Liver (tissue), 3 donors: Measurements from ENCODE around the gene GPALPP1.

Experiments used
- ATF3 ChIP-seq: IDR thresholded peaks from 2 replicates; pipeline ENCODE4 v1.6.1; 2016; ENCODE audit warnings: antibody characterized with exemption
- EGR1 ChIP-seq, 2 donors: IDR thresholded peaks; 2 replicates each; pipeline ENCODE4 v1.6.1; 2016 to 2018; ENCODE audit warnings: antibody characterized with exemption in 2 of 2, low read depth in 2 of 2
- JUND ChIP-seq, 2 donors: IDR thresholded peaks; 2 replicates each; pipeline ENCODE4 v1.6.1; 2016; ENCODE audit warnings: antibody characterized with exemption in 2 of 2
- RAD21 ChIP-seq, 2 donors: IDR thresholded peaks; 2 replicates each; pipeline ENCODE4 v1.6.1; 2016; ENCODE audit warnings: antibody characterized with exemption in 2 of 2, mild to moderate bottlenecking in 2 of 2
- REST ChIP-seq: IDR thresholded peaks from 2 replicates; pipeline ENCODE4 v1.6.1; 2016; ENCODE audit warnings: antibody characterized with exemption, mild to moderate bottlenecking
- SP1 ChIP-seq: IDR thresholded peaks from 2 replicates; pipeline ENCODE4 v1.6.1; 2018; ENCODE audit warnings: antibody characterized with exemption, mild to moderate bottlenecking
- YY1 ChIP-seq: IDR thresholded peaks from 2 replicates; pipeline ENCODE4 v1.6.1; 2016; ENCODE audit warnings: antibody characterized with exemption, mild to moderate bottlenecking
- ZBTB33 ChIP-seq: IDR thresholded peaks from 2 replicates; pipeline ENCODE4 v1.6.1; 2016; ENCODE audit warnings: antibody characterized with exemption
- TF ChIP-seq, protein P1 (sequence below): fragments of 150-350 bp; IDR thresholded peaks from 2 replicates; pipeline ENCODE4 v1.5.1; 2017; ENCODE audit warnings: improper control_type of control experiment, low read depth, low read length; ENCODE audit not compliant: missing input control
- donor health status: healthy.
- donor health status: healthy.

- TF ChIP-seq RAD21 (IDR thresholded peaks at IDR 0.05) (peak; percentile 92 to 93), REST (no peak), ATF3 (no peak), JUND (IDR thresholded peaks at IDR 0.05) (no peak), YY1 (no peak), SP1 (no peak), EGR1 (IDR thresholded peaks at IDR 0.05; ENCODE audit: low read depth in 2 of 2) (no peak), ZBTB33 (no peak)
- TF ChIP-seq, protein P1, sequence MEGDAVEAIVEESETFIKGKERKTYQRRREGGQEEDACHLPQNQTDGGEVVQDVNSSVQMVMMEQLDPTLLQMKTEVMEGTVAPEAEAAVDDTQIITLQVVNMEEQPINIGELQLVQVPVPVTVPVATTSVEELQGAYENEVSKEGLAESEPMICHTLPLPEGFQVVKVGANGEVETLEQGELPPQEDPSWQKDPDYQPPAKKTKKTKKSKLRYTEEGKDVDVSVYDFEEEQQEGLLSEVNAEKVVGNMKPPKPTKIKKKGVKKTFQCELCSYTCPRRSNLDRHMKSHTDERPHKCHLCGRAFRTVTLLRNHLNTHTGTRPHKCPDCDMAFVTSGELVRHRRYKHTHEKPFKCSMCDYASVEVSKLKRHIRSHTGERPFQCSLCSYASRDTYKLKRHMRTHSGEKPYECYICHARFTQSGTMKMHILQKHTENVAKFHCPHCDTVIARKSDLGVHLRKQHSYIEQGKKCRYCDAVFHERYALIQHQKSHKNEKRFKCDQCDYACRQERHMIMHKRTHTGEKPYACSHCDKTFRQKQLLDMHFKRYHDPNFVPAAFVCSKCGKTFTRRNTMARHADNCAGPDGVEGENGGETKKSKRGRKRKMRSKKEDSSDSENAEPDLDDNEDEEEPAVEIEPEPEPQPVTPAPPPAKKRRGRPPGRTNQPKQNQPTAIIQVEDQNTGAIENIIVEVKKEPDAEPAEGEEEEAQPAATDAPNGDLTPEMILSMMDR: peak; percentile 79
Measured at GRCh38 chr13:44969551-44970484, 19.5 kb upstream of the GPALPP1 start.
